PC-9 (cell line): ENCODE data around the gene ZSCAN25. TPM values are rescaled to one million over a fixed set of nuclear protein-coding genes. Genes with fewer than 3 reads are reported as not detected.

Experiments used
- BruUV-seq: library from RNA; stranded (reverse); fragments of 400-500 nt; replicated peaks from 2 replicates; lab custom pipeline; 2021; lab: Mats Ljungman, UMichigan
- CTCF ChIA-PET: fragments of 300-600 bp; sonication (Branson Sonifier 250); formaldehyde crosslinking; loops from one replicate; lab custom pipeline; 2022; ENCODE audit warnings: antibody characterized with exemption; lab: Charles Lee
- POLR2A ChIA-PET: fragments of 300-600 bp; sonication (Branson Sonifier 250); formaldehyde crosslinking; loops from one replicate; lab custom pipeline; 2022; ENCODE audit warnings: antibody characterized with exemption; ENCODE audit not compliant: unreplicated experiment; lab: Charles Lee
- DNase-seq, 2 experiments: peaks; one replicate each; pipeline versions ENCODE4 v3.0.0 to v3.0.0-alpha.2; 2015 to 2022; ENCODE audit warnings: mixed read lengths in 1 of 2
- H2AFZ ChIP-seq: fragments of 200-600 bp; sonication (generic); 2 replicates; pipeline ENCODE4 v1.8.1; 2017; ENCODE audit warnings: antibody characterized with exemption
- H3F3A ChIP-seq: fragments of 200-600 bp; sonication (generic); 2 replicates; pipeline ENCODE4 v1.8.1; 2017; ENCODE audit warnings: antibody characterized with exemption, mild to moderate bottlenecking, low read depth; ENCODE audit not compliant: insufficient read depth
- H3K27ac ChIP-seq: fragments of 200-600 bp; sonication (generic); 2 replicates; pipeline ENCODE4 v1.6.1; 2016; ENCODE audit warnings: mixed run types
- H3K27me3 ChIP-seq: fragments of 200-600 bp; sonication (generic); 2 replicates; pipeline ENCODE4 v1.6.1; 2016; ENCODE audit warnings: low read depth, mixed run types; ENCODE audit not compliant: insufficient read depth
- H3K36me3 ChIP-seq: fragments of 200-600 bp; sonication (generic); 2 replicates; pipeline ENCODE4 v1.6.1; 2016; ENCODE audit warnings: low read depth, mixed run types
- H3K4me1 ChIP-seq: fragments of 200-600 bp; sonication (generic); replicated peaks from 2 replicates; pipeline ENCODE4 v1.6.1; 2016; ENCODE audit warnings: mixed run types; ENCODE audit not compliant: insufficient read depth
- H3K4me2 ChIP-seq: fragments of 200-600 bp; sonication (generic); 2 replicates; pipeline ENCODE4 v1.6.1; 2017; ENCODE audit warnings: mixed run types
- H3K4me3 ChIP-seq: fragments of 200-600 bp; sonication (generic); 2 replicates; pipeline ENCODE4 v1.6.1; 2016; ENCODE audit warnings: mixed run types
- H3K79me2 ChIP-seq: fragments of 200-600 bp; sonication (generic); 2 replicates; pipeline ENCODE4 v1.6.1; 2017; ENCODE audit warnings: low read depth, mixed run types
- H3K9me2 ChIP-seq: fragments of 200-600 bp; sonication (generic); 2 replicates; pipeline ENCODE4 v1.8.1; 2017; ENCODE audit warnings: mild to moderate bottlenecking; ENCODE audit not compliant: insufficient read depth
- H3K9me3 ChIP-seq: fragments of 200-600 bp; sonication (generic); 2 replicates; pipeline ENCODE4 v1.8.1; 2016; ENCODE audit warnings: low read depth; ENCODE audit not compliant: insufficient read depth
- H4K20me1 ChIP-seq: fragments of 200-600 bp; sonication (generic); 2 replicates; pipeline ENCODE4 v1.8.1; 2017; ENCODE audit not compliant: insufficient read depth
- CTCF ChIP-seq: fragments of 200-600 bp; sonication (generic); conservative IDR thresholded peaks from 2 replicates; pipeline ENCODE4 v1.6.1; 2017; ENCODE audit warnings: mixed run types, antibody characterized with exemption, mild to moderate bottlenecking, moderate library complexity
- EZH2 ChIP-seq: fragments of 200-600 bp; sonication (generic); IDR thresholded peaks from 2 replicates; pipeline ENCODE4 v1.8.0; 2017; ENCODE audit warnings: antibody characterized with exemption, low read depth
- intact Hi-C: fragments of 100-400 bp; cut with micrococcal nuclease; formaldehyde crosslinking; loops from one replicate; pipeline ENCODE4 v1.10.0; 2022; ENCODE audit not compliant: unreplicated experiment
- total RNA-seq: library from RNA; stranded (reverse); gene quantifications from 2 replicates; pipeline ENCODE4 v1.2.3, GENCODE V29; 2021

The ZSCAN25 gene
- total RNA-seq, 1 experiment from 2014 or later, result 21.8 TPM

DNA sequence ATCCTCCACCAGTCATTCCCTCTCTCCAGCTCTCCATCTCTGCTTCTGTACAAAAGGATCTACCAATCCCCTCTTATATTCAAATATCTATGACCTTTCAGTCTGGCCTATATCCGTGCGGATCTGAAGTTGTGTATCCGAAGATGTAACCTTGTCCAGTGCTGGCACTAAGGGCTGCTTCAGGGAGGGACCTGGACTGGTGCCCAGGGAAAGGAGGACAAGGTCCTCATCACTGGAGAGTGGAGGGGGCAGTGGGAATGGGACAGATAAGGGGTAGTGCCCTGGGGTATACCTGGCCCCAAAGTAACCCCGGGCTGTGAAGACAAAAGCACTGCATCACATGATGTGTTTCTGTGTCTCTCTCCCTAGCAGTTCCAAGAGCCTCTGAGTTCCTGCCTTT lies 16.9 kb upstream of the ZSCAN25 start:
- POLR2A ChIA-PET, result no interaction called here
- CTCF ChIA-PET, result no interaction called here
- Histone ChIP-seq H3K4me2 (no peak overlapping the region), H3K79me2 (no peaks in the 10 kb centered on the region), H3K9me3 (no peaks in the 10 kb centered on the region), H3K36me3 (no peaks in the 10 kb centered on the region), H3K4me1 (no peaks in the 10 kb centered on the region), H3K27me3 (no peaks in the 10 kb centered on the region), H3K27ac (no peak overlapping the region), H3K4me3 (no peak overlapping the region), H4K20me1 (no peaks in the 10 kb centered on the region), H3K9me2 (no peaks in the 10 kb centered on the region), H2AFZ (no peak overlapping the region), H3F3A (no peaks in the 10 kb centered on the region)
- intact Hi-C loops, result no loop called here
- no peak for DNase-seq
- BruUV-seq, result no TSS peak
- TF ChIP-seq CTCF (no peak), EZH2 (no peak)

DNA sequence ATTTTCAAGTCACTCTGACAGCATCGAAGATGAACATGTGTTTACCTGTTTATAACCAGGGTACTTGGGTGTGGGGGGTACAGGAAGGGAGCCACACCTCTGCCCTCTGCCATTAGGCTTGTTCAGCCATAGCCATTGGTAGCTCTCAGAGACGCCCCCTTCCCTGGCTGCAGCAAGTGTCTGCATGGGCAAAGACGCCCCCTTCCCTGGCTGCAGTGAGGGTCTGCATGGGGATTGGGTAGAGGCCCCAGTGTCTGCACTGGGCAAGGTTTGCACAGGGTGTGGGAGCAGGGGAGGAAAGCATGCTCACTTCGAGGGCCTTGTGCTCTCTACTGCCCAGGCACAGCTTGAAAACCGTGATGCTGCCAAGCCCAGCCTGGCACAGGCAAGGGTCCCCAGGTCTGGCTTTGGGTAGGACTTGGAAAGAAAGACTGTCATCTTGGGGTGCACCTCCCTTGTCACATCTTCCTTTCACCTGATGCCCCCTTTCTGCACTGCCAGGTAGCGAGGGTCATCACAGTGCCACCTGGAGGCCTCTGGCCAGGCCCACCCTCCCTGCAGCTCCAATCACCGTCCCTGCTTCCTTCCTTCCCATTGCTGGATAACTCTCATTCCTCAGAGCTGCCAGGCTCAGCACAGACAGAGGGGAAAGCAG lies 15.0 kb upstream of the ZSCAN25 start:
- intact Hi-C loops, result no loop called here
- Histone ChIP-seq H3K9me2 (no peaks in the 10 kb centered on the region), H3F3A (no peaks in the 10 kb centered on the region), H2AFZ (no peak overlapping the region), H3K4me1 (no peaks in the 10 kb centered on the region), H3K9me3 (no peaks in the 10 kb centered on the region), H3K27ac (no peak overlapping the region), H4K20me1 (no peaks in the 10 kb centered on the region), H3K4me2 (no peak overlapping the region), H3K27me3 (no peaks in the 10 kb centered on the region), H3K36me3 (no peaks in the 10 kb centered on the region), H3K4me3 (no peak overlapping the region), H3K79me2 (no peaks in the 10 kb centered on the region)
- CTCF ChIA-PET, result no interaction called here
- BruUV-seq, result no TSS peak
- no peak for DNase-seq
- POLR2A ChIA-PET, result interaction anchor here (0.6 to 0.7 kb wide), 2 partner anchors 97 to 318 kb away, joined by 3 read pairs; partner anchors contain the start of gene TRIM4
- TF ChIP-seq EZH2 (no peak), CTCF (no peak)

GRCh38 chr7:99605527-99605926 lies 11.2 kb upstream of the ZSCAN25 start:
- H3K9me3 ChIP-seq, result no peaks in the 10 kb centered on the region
- no peaks in the 10 kb centered on the region for H3F3A ChIP-seq
- no peak overlapping the region for H3K4me2 ChIP-seq
- H3K9me2 ChIP-seq, result no peaks in the 10 kb centered on the region
- BruUV-seq, result no TSS peak
- POLR2A ChIA-PET, result no interaction called here
- no peak overlapping the region for H3K4me3 ChIP-seq
- DNase-seq, result no peak
- H2AFZ ChIP-seq, result no peak overlapping the region
- no peaks in the 10 kb centered on the region for H3K4me1 ChIP-seq
- no peak for TF ChIP-seq CTCF
- TF ChIP-seq EZH2, result no peak
- intact Hi-C loops, result no loop called here
- H4K20me1 ChIP-seq, result no peaks in the 10 kb centered on the region
- no peaks in the 10 kb centered on the region for H3K36me3 ChIP-seq
- no peak overlapping the region for H3K27ac ChIP-seq
- CTCF ChIA-PET, result no interaction called here
- H3K27me3 ChIP-seq, result 0 out of 2 replicates have a peak, but pooled peaks cover 5% of the 10 kb centered on the region
- no peaks in the 10 kb centered on the region for H3K79me2 ChIP-seq
